Neural progenitor cell (in vitro differentiated cells): Measurements from ENCODE around the gene CMTM1.

Experiments used
- EZH2phosphoT487 ChIP-seq: fragments of 200-600 bp; sonication (generic); IDR thresholded peaks from 2 replicates; pipeline ENCODE4 v1.6.1; 2017; ENCODE audit warnings: antibody characterized with exemption
- TF ChIP-seq, protein P1 (sequence below): fragments of 200-600 bp; sonication (generic); IDR thresholded peaks from 2 replicates; pipeline ENCODE4 v1.5.1; 2017; ENCODE audit warnings: antibody characterized with exemption, mild to moderate bottlenecking

DNA sequence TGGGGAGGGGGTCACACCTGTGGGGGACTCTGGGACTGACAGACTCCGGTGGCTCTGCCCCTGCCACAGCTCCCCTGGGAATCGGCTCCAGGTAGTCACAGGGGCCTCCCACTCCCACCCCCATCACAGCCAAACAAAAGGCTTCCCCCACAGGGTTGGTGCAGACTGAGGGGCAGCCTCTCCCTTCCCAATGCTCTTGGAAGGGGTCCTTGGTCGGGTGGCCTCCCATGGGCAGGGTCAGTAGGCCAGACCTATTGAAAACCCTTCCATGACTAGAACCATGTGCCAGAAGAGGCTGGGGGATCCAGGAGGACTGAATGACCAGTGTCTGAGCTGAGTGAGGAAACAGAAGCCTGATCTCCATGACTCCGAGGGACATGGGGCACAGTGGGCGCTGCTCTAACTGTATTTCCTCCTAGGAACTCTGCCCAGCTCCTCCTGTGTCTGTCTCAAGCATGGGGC, 45.0 kb upstream of the CMTM1 start:
- TF ChIP-seq, protein P1, sequence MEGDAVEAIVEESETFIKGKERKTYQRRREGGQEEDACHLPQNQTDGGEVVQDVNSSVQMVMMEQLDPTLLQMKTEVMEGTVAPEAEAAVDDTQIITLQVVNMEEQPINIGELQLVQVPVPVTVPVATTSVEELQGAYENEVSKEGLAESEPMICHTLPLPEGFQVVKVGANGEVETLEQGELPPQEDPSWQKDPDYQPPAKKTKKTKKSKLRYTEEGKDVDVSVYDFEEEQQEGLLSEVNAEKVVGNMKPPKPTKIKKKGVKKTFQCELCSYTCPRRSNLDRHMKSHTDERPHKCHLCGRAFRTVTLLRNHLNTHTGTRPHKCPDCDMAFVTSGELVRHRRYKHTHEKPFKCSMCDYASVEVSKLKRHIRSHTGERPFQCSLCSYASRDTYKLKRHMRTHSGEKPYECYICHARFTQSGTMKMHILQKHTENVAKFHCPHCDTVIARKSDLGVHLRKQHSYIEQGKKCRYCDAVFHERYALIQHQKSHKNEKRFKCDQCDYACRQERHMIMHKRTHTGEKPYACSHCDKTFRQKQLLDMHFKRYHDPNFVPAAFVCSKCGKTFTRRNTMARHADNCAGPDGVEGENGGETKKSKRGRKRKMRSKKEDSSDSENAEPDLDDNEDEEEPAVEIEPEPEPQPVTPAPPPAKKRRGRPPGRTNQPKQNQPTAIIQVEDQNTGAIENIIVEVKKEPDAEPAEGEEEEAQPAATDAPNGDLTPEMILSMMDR: no peak
- no peak for TF ChIP-seq EZH2phosphoT487
